ENCODE results near the gene HSFX4.
"Not testable (repeated sequence)": the region's sequence is repeated elsewhere in the genome, so short reads cannot be mapped to it uniquely, and the experiment has no call there.

HSFX4 gene

GRCh38 chrX:149929400-149929799 lies at the start of gene HSFX4:
TSS of gene HSFX4 (plus strand) at chrX:149929573. CDS start at chrX:149929645, 72 bp downstream.
- not testable (repeated sequence) for DNase-seq

- no peak for DNase-seq
Observed at GRCh38 chrX:149881081-149881711, 48.2 kb upstream of the HSFX4 start, which contains the start of gene MAGEA8. TSS of gene MAGEA8 (plus strand) at chrX:149881183. CDS start at chrX:149884273, 3,090 bp downstream.

GRCh38 chrX:149890828-149891227 lies 38.5 kb upstream of the HSFX4 start:
- not testable (repeated sequence) for DNase-seq

- no peak for DNase-seq
Observed at GRCh38 chrX:149898554-149898953, 30.8 kb upstream of the HSFX4 start.

GRCh38 chrX:149903889-149904748 lies 25.3 kb upstream of the HSFX4 start:
- no peak for DNase-seq

- no peak for DNase-seq
Observed at GRCh38 chrX:149908308-149908707, 21.1 kb upstream of the HSFX4 start.

- DNase-seq = no peak
Observed at GRCh38 chrX:149908727-149909126, 20.6 kb upstream of the HSFX4 start.

- peak; percentile 3 for DNase-seq
Observed at GRCh38 chrX:149909324-149910177, 19.8 kb upstream of the HSFX4 start.

GRCh38 chrX:149910178-149910695 lies 19.1 kb upstream of the HSFX4 start:
- DNase-seq = no peak

GRCh38 chrX:149916745-149917392 lies 12.5 kb upstream of the HSFX4 start:
- no peak for DNase-seq

GRCh38 chrX:149923836-149924235 lies 5.5 kb upstream of the HSFX4 start:
- DNase-seq = not testable (repeated sequence)

- DNase-seq = not testable (repeated sequence)
Observed at GRCh38 chrX:149924434-149924833, 4.9 kb upstream of the HSFX4 start.

- DNase-seq = not testable (repeated sequence)
Observed at GRCh38 chrX:149927245-149927963, 2.0 kb upstream of the HSFX4 start.

- not testable (repeated sequence) for DNase-seq
Observed at GRCh38 chrX:149927964-149928258, 1.5 kb upstream of the HSFX4 start.

GRCh38 chrX:149928635-149929034 lies 738 bp upstream of the HSFX4 start:
- not testable (repeated sequence) for DNase-seq

- DNase-seq = not testable (repeated sequence)
Observed at GRCh38 chrX:149931355-149931754, 2.0 kb downstream of the HSFX4 start.

GRCh38 chrX:149932150-149932549 lies 2.8 kb downstream of the HSFX4 start:
- DNase-seq = not testable (repeated sequence)

GRCh38 chrX:149932970-149933369 lies 3.6 kb downstream of the HSFX4 start:
- DNase-seq = not testable (repeated sequence)

- DNase-seq = not testable (repeated sequence)
Observed at GRCh38 chrX:149933547-149933946, 4.2 kb downstream of the HSFX4 start.

- not testable (repeated sequence) for DNase-seq
Observed at GRCh38 chrX:149937328-149937727, 8.0 kb downstream of the HSFX4 start.

- DNase-seq = peak; percentile 3
Observed at GRCh38 chrX:149937871-149938426, 8.6 kb downstream of the HSFX4 start.
